NCI-H128 (cell line): ENCODE measurements around the gene CFAP100.

Experiments
- DNase-seq: peaks from one replicate; lab custom pipeline; 2025; ENCODE audit not compliant: unreplicated experiment; lab: John Stamatoyannopoulos, UW

Gene CFAP100

GRCh38 chr3:126439346-126439967 lies 44.7 kb downstream of the CFAP100 start:
- DNase-seq, result no peak

DNA sequence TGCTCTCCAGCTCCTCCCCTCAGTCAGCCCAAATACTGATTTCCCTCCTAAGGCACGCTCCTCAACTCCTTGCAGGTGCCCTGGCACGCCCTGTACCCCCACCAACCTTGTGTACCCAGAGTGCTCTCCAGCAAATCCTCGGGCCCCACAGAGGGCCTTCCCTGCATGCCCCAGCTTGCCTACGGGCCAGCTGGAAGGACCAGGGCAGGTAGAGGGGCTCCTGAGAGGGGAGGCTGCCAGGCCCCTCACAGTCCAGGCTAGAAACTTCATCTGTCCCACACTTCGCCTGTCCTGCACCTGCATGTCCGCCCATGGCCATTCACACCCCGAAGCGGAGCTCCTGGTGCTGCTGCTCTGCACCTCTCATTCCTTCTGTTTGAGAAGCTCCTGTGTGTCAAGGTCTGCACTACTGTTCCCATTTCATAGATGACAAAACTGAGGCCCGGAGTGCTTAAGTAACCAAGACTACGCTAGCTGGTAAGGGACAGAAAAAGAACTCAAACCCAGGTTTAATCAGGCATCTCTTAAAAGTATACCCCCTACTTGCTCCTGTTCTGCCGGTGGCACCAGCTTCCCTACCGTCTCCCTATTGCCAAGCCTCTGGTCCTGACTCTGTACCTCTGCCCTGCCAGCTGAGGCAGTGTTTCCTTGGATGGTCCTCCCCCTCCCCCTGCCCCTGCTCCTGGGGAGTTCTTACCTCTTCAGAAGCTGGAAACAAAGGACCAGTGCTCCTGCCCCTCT lies 45.4 kb downstream of the CFAP100 start:
- no peak for DNase-seq

DNA sequence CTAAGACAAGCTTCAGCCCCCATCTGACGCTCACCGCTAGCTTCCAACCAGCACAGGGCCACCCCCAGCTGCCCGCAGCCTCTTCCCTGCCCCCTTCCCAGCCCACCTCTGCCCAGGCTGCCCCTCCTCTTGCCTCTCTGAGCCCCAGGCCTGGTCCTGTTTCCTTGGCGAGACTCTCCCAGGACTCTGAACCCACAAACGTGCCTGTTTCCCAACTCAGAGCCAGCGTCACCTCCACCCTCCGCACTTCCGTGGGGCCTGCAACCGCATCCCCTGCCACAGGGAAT lies 45.9 kb downstream of the CFAP100 start:
- DNase-seq, result no peak

- DNase-seq, result no peak
These were observed 46.7 kb downstream of the CFAP100 start for GRCh38 chr3:126441256-126441880.

- no peak for DNase-seq
These were observed 47.6 kb downstream of the CFAP100 start for GRCh38 chr3:126442094-126442855.

GRCh38 chr3:126442856-126443242 lies 48.1 kb downstream of the CFAP100 start:
- no peak for DNase-seq

- no peak for DNase-seq
These were observed 50.8 kb downstream of the CFAP100 start for GRCh38 chr3:126445506-126445905.

DNA sequence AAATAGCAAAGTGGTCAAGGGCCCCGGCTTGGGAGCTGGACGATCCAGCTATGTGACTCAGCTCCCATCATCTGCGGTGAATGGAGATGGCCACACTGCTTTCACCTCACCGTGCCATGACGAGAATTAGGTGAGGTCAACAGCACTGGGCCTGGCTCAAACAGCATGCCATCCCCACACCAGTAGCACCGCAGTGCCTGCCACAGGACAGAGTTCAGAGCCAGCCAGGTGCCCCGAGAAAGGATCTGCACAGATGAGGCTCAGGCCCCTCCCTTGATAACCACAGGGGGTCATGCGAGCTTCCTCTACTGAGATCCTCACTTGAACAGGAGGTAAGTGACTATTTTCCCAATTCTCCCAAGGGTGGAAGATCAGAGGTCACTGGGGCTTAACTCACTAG lies 51.6 kb downstream of the CFAP100 start:
- no peak for DNase-seq

GRCh38 chr3:126446791-126447190 lies 52.1 kb downstream of the CFAP100 start:
- DNase-seq, result no peak

DNA sequence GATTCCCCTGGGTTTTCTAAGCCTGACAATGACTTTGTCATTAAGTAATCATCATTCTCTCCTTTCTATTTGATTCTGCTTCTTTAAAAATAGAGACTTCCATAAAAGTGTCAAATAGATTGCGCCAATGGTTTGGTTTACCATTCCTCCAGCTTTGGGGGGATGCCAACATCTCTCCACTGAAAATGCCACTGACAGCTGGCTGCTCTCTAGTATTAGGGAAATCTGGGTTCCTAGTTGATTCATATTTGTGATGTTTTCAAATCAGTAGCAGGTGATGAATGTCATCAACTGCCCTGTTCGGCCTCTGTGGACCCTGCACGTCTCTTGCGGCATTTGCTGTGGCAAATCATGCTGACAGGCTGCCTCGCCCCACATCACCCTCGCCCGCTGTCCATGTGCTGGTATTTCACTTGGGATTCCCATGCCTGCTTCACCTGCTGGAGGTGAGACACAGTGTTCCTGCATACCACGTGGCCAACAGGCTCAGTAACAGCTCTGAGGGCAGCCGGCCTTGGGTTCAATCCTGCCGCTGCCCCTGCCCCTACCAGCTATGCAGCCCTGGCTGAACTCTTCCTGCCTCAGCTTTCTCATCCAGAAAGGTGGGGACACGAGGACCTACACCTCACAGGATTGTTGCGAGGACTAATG lies 52.9 kb downstream of the CFAP100 start:
- no peak for DNase-seq

DNA sequence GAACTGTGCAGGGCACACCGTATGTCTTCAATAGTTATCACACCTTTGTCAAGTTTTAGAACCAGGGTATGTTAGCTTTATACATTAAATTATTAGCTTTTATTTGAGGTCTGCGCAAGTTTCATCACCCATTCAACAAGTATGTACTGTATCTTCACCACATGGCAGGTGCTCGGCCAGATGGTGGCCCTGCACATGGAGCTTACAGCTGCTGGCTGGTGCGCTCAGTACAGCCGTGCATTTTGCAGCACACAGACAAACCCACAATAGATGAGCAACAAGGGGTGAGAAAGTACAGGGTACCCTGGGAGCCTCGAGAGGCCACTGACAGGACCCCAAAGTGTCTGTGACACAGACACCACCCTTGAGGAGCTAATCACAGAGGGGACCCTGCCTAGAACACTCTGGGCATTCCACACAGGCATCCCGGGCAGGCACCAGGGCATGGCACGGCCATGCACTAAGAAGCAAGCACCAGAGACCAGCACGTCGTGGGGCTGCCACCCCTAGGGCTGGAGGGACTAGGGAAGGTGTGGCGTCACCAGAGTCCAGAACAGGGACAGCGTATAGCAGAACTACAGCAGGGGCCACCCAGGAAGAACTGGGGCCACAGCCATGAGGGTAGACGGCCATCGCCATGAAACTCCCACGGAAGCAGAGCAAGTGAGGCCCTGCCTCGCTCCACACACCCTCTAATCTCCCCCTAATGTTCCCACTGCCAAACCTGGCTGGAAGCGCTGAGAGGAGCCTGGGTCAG lies 53.6 kb downstream of the CFAP100 start:
- DNase-seq, result no peak

- no peak for DNase-seq
These were observed 54.1 kb downstream of the CFAP100 start for GRCh38 chr3:126448893-126449180.

- DNase-seq, result no peak
These were observed 54.9 kb downstream of the CFAP100 start for GRCh38 chr3:126449621-126450051.

- no peak for DNase-seq
These were observed 55.5 kb downstream of the CFAP100 start for GRCh38 chr3:126450219-126450618.

- no peak for DNase-seq
These were observed 56.0 kb downstream of the CFAP100 start for GRCh38 chr3:126450744-126451143.

DNA sequence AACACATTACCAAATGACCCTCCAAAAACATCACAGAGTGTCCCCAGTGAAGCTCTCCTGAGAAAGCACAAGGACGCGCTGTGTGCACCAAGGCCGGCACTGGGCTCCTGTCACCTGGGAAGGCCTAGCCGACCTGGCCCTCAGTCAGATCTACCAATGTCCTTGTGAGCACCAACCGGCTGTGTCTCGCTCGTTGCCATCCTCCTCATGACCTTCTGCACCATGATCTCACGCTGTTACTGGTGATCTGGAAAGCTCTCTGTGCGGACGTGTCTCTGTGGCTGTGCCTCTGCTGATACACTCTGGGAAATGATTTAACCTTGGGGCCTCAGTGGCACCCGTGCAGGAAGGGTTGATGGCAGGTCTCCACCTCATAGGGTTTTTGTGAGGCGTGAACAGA lies 56.8 kb downstream of the CFAP100 start:
- DNase-seq, result no peak

DNA sequence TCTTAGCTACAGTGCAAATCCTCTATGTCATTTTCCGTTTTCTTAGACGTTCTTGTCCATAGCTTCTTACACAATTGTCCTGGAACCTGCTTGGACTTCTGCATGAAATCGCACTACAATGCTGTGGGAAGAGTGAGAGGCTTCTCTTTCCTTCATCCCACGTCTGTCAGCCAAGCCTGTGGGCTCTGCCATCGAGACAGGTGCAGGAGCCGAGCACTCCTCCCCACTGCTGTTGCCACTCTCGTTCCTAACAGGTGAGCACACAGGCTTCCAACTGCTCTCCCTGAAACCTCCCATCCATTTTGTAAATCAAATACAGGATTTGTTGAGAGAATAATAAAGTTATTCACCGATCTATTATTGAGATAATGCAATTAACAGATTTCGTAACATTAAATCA lies 57.5 kb downstream of the CFAP100 start:
- no peak for DNase-seq

DNA sequence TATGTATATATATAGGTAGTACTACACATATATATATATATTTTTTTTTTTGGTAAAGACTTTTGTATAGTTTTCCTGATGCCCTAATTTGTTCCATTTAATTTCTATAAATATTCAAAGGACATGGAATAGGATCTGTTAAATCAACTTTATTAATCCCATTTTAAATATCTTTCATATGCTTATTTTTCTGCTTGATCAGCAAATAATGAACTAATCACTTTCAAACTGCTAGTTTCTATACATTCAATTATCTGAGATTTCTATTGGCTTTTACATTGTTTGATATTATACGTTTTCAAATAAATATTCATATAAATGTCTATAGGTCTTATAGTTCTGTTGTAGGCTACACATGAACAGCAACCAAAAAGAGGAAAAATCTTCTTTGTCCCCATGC lies 59.3 kb downstream of the CFAP100 start:
- DNase-seq, result no peak

DNA sequence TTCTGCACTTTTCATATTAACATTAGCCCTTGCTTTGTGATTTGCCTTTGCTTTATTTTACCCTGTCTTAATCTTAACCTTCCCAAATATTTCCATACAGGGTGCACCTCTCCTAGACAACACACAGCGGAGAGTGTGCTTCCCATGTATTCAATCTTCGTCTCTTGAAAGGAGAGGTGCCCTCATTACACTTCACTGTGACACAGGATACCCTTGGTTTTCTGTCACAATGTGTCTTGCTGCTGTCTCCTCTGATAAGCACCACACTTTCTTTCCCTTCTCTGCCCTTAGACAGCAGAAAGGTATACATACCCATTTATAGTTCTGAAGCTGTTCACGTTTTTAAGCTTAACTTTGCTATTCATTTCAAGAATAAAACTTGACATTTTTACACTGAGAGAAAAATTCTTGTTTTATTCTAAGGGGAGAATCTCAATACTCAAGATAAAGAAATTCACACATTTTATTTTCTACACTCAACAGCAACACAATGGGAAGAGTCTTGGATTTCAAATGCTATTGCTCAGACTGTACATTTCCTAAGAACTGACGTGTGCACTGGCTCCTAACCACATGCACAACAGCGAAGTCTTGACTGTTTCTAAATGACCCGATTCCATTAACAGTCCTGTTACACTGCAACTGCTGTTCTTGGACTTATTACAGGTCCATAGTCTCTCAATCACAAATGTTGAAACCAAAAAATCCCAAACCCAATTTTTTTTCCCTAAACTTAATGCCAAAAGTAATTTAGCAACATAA lies 59.9 kb downstream of the CFAP100 start:
- no peak for DNase-seq

DNA sequence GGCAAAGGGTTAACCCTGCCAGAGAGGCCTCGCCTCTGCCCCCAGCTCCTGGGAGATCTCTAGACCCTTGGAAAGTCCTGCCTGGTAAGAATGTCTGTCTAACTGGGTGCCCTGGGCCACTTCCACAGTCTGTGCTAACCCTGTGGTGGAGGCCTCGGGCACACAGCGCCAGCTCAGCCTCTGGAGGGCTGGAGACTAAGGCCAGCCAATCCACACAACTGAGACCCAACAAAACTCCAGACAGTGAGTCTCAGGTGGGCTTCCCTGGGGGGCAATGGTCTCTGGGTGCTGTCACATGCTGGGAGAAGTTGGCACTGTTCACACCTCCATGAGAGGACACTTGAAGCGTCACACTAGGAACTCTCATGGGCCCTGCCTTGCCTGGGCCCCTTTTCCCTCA lies 61.5 kb downstream of the CFAP100 start:
- DNase-seq, result no peak
